GM12872 (cell line): ENCODE results near the gene SLC25A45.

ENCODE experiments used
- TF ChIP-seq, protein P1 (sequence below): IDR thresholded peaks from 3 replicates; pipeline ENCODE4 v1.5.1; 2011; ENCODE audit warnings: low read depth, mild to moderate bottlenecking, low read length, moderate library complexity; ENCODE audit not compliant: insufficient read depth

Gene SLC25A45

GRCh38 chr11:65427691-65428577 is 45.5 kb upstream of the SLC25A45 start:
- TF ChIP-seq, protein P1, sequence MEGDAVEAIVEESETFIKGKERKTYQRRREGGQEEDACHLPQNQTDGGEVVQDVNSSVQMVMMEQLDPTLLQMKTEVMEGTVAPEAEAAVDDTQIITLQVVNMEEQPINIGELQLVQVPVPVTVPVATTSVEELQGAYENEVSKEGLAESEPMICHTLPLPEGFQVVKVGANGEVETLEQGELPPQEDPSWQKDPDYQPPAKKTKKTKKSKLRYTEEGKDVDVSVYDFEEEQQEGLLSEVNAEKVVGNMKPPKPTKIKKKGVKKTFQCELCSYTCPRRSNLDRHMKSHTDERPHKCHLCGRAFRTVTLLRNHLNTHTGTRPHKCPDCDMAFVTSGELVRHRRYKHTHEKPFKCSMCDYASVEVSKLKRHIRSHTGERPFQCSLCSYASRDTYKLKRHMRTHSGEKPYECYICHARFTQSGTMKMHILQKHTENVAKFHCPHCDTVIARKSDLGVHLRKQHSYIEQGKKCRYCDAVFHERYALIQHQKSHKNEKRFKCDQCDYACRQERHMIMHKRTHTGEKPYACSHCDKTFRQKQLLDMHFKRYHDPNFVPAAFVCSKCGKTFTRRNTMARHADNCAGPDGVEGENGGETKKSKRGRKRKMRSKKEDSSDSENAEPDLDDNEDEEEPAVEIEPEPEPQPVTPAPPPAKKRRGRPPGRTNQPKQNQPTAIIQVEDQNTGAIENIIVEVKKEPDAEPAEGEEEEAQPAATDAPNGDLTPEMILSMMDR: no peak

DNA sequence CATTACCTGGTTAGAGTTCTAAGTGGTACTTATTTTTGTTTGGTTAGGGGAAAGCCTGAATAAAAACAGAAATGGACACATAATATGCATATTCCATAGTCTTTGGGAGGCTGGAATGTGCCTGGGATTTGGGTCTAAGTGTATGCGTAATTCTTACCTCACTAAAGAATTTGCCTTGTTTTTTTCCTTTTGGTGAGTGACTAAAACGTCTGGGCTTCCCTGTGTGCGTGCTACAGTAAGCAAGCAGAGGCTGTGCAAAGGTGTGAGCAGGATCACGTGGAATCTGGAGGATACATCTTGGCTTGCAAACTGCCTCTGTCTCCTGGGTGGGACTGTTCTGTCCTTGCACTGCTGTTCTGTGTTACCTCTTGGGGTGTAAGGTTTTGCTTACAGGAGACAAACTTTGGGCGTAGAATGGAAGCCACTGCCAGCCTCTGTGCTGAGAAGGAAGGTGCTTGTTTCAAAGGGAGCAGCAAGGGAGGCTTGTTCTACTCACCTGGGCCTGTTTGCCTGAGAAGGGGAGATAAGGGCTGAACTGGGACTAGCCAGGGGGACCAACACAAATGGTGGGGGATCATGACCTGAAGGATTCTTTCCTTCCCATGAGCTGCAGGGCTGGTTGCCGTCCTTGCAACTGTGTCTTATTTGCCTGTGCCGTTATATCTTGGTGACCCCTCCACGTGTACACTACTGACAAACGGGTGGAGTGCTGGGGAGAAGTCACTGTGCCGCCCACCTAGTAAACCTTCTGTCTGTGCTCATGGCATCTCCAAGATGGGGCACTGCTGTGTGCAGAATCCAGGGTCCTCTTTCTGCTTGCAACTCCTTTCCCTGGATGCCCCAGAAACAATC is 44.6 kb upstream of the SLC25A45 start:
- TF ChIP-seq, protein P1: no peak

DNA sequence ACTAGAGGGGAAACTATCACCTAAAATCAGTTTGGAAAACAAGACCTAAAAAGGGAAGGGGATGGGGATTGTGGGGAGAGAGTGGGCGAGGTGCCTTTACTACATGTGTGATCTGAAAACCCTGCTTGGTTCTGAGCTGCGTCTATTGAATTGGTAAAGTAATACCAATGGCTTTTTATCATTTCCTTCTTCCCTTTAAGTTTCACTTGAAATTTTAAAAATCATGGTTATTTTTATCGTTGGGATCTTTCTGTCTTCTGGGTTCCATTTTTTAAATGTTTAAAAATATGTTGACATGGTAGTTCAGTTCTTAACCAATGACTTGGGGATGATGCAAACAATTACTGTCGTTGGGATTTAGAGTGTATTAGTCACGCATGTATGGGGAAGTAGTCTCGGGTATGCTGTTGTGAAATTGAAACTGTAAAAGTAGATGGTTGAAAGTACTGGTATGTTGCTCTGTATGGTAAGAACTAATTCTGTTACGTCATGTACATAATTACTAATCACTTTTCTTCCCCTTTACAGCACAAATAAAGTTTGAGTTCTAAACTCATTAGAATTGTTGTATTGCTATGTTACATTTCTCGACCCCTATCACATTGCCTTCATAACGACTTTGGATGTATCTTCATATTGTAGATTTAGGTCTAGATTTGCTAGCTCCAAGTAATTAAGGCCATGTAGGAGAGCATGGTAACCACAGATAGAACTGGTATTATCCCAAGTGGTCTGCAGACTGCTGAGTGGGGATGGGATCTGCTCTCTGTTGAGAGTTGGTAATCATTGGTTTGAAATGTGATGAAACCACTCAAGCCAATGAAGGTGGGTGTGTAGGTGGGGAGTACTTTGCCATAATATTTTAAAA is 43.8 kb upstream of the SLC25A45 start:
- TF ChIP-seq, protein P1: no peak

- TF ChIP-seq, protein P1: peak; percentile 36; the same call in 2 of the 3 replicates
Measured at GRCh38 chr11:65425105-65425970, 42.9 kb upstream of the SLC25A45 start.

DNA sequence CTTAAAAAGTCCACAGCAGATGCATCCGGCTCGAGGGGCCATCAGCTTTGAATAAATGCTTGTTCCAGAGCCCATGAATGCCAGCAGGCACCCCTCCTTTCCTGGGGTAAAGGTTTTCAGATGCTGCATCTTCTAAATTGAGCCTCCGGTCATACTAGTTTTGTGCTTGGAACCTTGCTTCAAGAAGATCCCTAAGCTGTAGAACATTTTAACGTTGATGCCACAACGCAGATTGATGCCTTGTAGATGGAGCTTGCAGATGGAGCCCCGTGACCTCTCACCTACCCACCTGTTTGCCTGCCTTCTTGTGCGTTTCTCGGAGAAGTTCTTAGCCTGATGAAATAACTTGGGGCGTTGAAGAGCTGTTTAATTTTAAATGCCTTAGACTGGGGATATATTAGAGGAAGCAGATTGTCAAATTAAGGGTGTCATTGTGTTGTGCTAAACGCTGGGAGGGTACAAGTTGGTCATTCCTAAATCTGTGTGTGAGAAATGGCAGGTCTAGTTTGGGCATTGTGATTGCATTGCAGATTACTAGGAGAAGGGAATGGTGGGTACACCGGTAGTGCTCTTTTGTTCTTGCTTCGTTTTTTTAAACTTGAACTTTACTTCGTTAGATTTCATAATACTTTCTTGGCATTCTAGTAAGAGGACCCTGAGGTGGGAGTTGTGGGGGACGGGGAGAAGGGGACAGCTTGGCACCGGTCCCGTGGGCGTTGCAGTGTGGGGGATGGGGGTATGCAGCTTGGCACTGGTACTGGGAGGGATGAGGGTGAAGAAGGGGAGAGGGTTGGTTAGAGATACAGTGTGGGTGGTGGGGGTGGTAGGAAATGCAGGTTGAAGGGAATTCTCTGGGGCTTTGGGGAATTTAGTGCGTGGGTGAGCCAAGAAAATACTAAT is 42.0 kb upstream of the SLC25A45 start:
- TF ChIP-seq, protein P1: no peak

DNA sequence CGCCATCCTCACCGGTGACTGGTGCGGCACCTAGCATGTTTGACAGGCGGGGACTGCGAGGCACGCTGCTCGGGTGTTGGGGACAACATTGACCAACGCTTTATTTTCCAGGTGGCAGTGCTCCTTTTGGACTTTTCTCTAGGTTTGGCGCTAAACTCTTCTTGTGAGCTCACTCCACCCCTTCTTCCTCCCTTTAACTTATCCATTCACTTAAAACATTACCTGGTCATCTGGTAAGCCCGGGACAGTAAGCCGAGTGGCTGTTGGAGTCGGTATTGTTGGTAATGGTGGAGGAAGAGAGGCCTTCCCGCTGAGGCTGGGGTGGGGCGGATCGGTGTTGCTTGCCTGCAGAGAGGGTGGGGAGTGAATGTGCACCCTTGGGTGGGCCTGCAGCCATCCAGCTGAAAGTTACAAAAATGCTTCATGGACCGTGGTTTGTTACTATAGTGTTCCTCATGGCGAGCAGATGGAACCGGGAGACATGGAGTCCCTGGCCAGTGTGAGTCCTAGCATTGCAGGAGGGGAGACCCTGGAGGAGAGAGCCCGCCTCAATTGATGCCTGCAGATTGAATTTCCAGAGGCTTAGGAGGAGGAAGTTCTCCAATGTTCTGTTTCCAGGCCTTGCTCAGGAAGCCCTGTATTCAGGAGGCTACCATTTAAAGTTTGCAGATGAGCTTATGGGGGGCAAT is 41.2 kb upstream of the SLC25A45 start:
- TF ChIP-seq, protein P1: no peak
